ENCODE data around the gene HIBCH. TPM values are rescaled to one million over a fixed set of nuclear protein-coding genes. Genes with fewer than 3 reads are reported as not detected.

Gene HIBCH
- total and polyA plus RNA-seq, 2 experiments from 2014 or later, result 25.7 to 42.3 TPM

DNA sequence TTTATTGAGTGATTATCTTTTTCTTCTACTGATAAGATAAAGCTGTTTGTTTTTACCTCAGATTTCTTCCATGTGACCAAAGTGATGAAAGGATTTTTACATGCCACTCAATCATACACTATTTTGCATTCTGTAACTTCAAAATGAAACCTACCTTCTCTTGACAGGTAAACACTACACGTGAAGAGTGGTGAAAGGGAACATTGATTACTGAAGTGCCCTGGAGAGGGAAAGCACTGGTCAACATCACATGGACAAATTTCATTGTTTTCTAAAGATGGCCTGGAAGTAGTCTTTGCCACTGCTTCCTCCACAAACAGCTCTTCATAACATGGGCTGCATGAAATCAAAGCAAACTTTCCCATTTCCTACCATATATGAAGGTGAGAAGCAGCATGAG lies 120.1 kb downstream of the HIBCH start:
- Mint-ChIP-seq H3K36me3 (ENCODE audit: low read depth) (no peaks in the 10 kb centered on the region), H3K9me3 (no peaks in the 10 kb centered on the region), H3K27ac (no peak overlapping the region), H3K4me3 (no peak overlapping the region), H3K27me3 (ENCODE audit: insufficient read depth, low read depth, poor library complexity) (no peaks in the 10 kb centered on the region), H3K4me1 (peaks cover 4% of the 10 kb centered on the region; the same call in 2 of the 3 replicates)
- Histone ChIP-seq H3K27me3 (ENCODE audit: insufficient read depth) (no peaks in the 10 kb centered on the region), H3K4me2 (no peak overlapping the region), H4K20me1 (replicated peaks; ENCODE audit: insufficient read depth) (no peaks in the 10 kb centered on the region), H3K4me1 (ENCODE audit: insufficient read depth) (no peaks in the 10 kb centered on the region), H3K27ac (ENCODE audit: low read depth) (no peak overlapping the region), H3K36me3 (ENCODE audit: insufficient read depth) (no peaks in the 10 kb centered on the region), H2AFZ (no peak overlapping the region), H3K9me2 (ENCODE audit: insufficient read depth) (no peaks in the 10 kb centered on the region), H3K79me2 (replicated peaks; ENCODE audit: insufficient read depth) (no peaks in the 10 kb centered on the region), H3F3A (replicated peaks; ENCODE audit: low read depth) (no peaks in the 10 kb centered on the region), H3K4me3 (no peak overlapping the region)
- DNase-seq (ENCODE audit: low spot score) (no peak), ATAC-seq (no peak)
- TF ChIP-seq, protein P1, sequence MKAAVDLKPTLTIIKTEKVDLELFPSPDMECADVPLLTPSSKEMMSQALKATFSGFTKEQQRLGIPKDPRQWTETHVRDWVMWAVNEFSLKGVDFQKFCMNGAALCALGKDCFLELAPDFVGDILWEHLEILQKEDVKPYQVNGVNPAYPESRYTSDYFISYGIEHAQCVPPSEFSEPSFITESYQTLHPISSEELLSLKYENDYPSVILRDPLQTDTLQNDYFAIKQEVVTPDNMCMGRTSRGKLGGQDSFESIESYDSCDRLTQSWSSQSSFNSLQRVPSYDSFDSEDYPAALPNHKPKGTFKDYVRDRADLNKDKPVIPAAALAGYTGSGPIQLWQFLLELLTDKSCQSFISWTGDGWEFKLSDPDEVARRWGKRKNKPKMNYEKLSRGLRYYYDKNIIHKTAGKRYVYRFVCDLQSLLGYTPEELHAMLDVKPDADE (IDR thresholded peaks at IDR 0.05), result no peak

DNA sequence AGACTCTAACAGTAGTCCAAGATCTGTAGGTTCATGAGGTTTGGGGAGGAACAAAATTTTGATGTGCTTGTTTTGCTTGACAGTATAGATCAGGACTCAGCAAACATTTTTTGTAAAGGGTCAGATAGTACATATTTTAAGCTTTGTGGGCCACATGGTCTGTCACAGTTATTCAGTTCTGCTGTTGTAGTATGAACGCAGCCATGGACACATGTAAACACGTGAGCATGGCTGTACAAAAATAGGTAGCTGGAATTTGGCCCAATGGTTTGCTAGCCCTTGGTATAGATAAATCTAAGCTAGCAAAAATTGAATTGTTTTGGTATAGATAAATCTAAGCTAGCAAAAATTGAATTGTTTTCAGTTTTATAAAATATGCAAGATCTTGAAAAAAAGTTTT lies 120.5 kb downstream of the HIBCH start:
- no peaks in the 10 kb centered on the region for H3K27me3 Mint-ChIP-seq (ENCODE audit: insufficient read depth, low read depth, poor library complexity)
- H3K9me3 Mint-ChIP-seq, result no peaks in the 10 kb centered on the region
- no peak for DNase-seq (ENCODE audit: low spot score)
- H3K79me2 ChIP-seq (replicated peaks; ENCODE audit: insufficient read depth), result no peaks in the 10 kb centered on the region
- H3K36me3 Mint-ChIP-seq (ENCODE audit: low read depth), result no peaks in the 10 kb centered on the region
- no peaks in the 10 kb centered on the region for H3K27me3 ChIP-seq (ENCODE audit: insufficient read depth)
- H3K9me2 ChIP-seq (ENCODE audit: insufficient read depth), result no peaks in the 10 kb centered on the region
- H3K36me3 ChIP-seq (ENCODE audit: insufficient read depth), result no peaks in the 10 kb centered on the region
- H4K20me1 ChIP-seq (replicated peaks; ENCODE audit: insufficient read depth), result no peaks in the 10 kb centered on the region
- H3K4me1 ChIP-seq (ENCODE audit: insufficient read depth), result no peaks in the 10 kb centered on the region
- H3K4me1 Mint-ChIP-seq, result peaks cover 4% of the 10 kb centered on the region; the same call in 2 of the 3 replicates
- no peak overlapping the region for H3K4me3 ChIP-seq
- no peak overlapping the region for H2AFZ ChIP-seq
- H3K4me2 ChIP-seq, result no peak overlapping the region
- H3F3A ChIP-seq (replicated peaks; ENCODE audit: low read depth), result no peaks in the 10 kb centered on the region
- no peak overlapping the region for H3K4me3 Mint-ChIP-seq
- ATAC-seq, result no peak
- H3K27ac Mint-ChIP-seq, result no peak overlapping the region
- no peak overlapping the region for H3K27ac ChIP-seq (ENCODE audit: low read depth)
- TF ChIP-seq, protein P1 (IDR thresholded peaks at IDR 0.05), result no peak
- TF ChIP-seq, protein P2, sequence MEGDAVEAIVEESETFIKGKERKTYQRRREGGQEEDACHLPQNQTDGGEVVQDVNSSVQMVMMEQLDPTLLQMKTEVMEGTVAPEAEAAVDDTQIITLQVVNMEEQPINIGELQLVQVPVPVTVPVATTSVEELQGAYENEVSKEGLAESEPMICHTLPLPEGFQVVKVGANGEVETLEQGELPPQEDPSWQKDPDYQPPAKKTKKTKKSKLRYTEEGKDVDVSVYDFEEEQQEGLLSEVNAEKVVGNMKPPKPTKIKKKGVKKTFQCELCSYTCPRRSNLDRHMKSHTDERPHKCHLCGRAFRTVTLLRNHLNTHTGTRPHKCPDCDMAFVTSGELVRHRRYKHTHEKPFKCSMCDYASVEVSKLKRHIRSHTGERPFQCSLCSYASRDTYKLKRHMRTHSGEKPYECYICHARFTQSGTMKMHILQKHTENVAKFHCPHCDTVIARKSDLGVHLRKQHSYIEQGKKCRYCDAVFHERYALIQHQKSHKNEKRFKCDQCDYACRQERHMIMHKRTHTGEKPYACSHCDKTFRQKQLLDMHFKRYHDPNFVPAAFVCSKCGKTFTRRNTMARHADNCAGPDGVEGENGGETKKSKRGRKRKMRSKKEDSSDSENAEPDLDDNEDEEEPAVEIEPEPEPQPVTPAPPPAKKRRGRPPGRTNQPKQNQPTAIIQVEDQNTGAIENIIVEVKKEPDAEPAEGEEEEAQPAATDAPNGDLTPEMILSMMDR (conservative IDR thresholded peaks at IDR 0.05; ENCODE audit: low read depth in 2 of 2), result no peak
- TF ChIP-seq CREB1 (CRISPR knock-in tag; IDR thresholded peaks at IDR 0.05; ENCODE audit: low read depth), result no peak
- TF ChIP-seq, protein P3, sequence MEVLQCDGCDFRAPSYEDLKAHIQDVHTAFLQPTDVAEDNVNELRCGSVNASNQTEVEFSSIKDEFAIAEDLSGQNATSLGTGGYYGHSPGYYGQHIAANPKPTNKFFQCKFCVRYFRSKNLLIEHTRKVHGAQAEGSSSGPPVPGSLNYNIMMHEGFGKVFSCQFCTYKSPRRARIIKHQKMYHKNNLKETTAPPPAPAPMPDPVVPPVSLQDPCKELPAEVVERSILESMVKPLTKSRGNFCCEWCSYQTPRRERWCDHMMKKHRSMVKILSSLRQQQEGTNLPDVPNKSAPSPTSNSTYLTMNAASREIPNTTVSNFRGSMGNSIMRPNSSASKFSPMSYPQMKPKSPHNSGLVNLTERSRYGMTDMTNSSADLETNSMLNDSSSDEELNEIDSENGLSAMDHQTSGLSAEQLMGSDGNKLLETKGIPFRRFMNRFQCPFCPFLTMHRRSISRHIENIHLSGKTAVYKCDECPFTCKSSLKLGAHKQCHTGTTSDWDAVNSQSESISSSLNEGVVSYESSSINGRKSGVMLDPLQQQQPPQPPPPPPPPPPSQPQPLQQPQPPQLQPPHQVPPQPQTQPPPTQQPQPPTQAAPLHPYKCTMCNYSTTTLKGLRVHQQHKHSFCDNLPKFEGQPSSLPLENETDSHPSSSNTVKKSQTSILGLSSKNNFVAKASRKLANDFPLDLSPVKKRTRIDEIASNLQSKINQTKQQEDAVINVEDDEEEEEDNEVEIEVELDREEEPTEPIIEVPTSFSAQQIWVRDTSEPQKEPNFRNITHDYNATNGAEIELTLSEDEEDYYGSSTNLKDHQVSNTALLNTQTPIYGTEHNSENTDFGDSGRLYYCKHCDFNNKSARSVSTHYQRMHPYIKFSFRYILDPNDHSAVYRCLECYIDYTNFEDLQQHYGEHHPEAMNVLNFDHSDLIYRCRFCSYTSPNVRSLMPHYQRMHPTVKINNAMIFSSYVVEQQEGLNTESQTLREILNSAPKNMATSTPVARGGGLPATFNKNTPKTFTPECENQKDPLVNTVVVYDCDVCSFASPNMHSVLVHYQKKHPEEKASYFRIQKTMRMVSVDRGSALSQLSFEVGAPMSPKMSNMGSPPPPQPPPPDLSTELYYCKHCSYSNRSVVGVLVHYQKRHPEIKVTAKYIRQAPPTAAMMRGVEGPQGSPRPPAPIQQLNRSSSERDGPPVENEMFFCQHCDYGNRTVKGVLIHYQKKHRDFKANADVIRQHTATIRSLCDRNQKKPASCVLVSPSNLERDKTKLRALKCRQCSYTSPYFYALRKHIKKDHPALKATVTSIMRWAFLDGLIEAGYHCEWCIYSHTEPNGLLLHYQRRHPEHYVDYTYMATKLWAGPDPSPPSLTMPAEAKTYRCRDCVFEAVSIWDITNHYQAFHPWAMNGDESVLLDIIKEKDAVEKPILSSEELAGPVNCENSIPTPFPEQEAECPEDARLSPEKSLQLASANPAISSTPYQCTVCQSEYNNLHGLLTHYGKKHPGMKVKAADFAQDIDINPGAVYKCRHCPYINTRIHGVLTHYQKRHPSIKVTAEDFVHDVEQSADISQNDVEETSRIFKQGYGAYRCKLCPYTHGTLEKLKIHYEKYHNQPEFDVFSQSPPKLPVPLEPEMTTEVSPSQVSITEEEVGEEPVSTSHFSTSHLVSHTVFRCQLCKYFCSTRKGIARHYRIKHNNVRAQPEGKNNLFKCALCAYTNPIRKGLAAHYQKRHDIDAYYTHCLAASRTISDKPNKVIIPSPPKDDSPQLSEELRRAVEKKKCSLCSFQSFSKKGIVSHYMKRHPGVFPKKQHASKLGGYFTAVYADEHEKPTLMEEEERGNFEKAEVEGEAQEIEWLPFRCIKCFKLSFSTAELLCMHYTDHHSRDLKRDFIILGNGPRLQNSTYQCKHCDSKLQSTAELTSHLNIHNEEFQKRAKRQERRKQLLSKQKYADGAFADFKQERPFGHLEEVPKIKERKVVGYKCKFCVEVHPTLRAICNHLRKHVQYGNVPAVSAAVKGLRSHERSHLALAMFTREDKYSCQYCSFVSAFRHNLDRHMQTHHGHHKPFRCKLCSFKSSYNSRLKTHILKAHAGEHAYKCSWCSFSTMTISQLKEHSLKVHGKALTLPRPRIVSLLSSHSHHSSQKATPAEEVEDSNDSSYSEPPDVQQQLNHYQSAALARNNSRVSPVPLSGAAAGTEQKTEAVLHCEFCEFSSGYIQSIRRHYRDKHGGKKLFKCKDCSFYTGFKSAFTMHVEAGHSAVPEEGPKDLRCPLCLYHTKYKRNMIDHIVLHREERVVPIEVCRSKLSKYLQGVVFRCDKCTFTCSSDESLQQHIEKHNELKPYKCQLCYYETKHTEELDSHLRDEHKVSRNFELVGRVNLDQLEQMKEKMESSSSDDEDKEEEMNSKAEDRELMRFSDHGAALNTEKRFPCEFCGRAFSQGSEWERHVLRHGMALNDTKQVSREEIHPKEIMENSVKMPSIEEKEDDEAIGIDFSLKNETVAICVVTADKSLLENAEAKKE (CRISPR knock-in tag; IDR thresholded peaks at IDR 0.05), result no peak
- TF ChIP-seq EZH2phosphoT487 (IDR thresholded peaks at IDR 0.05; ENCODE audit: unreplicated experiment), result no peak
- TF ChIP-seq ZNF331 (CRISPR knock-in tag; IDR thresholded peaks at IDR 0.05; ENCODE audit: low read depth), result no peak
- TF ChIP-seq ZNF114 (CRISPR knock-in tag; IDR thresholded peaks at IDR 0.05), result no peak
